Measurements from ENCODE around the gene FRMD3.

The FRMD3 gene

DNA sequence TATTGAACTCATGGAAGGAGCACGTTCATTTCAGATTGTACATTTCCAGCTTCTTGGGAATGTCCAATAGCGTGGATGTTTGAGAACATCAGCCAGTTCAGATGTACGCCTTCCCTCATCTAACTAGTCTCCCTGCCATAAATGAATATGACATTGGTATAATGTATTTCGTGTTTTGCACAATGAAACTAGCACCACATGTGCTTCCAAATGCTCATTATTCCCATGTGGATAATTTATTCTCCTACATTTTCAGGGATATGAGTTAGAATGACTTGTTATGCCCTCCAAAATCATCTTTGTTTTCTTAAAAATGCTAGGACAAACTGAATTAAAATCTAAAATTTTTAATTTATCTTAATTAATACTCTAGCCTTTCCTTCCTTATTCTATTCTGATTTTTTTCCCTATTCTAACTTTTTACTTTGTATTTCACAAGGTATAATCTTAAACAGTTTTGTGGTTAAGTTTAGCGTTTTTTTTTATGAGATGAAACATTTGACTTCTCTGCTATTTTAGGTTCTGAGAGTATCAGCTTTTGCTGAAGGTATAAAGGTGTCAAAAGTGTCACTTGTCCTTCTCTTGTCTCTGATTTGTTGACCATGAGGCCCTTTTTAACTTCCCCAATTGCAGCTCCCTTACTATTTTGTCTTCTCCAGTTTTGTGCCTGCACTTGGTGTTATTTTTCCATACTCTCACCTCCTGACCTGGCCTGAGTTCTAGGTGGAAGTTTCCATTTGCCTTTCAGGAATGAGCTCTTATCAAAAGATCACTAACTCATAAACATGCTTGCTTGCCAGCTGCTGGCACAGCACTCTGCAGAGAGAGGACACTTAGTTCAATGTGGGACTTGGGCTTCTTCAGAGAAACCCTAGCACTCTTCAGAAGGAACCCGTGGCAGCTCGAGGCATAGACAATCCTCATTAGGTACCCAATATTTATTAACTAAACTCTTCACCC, 106.8 kb downstream of the FRMD3 start:
- no peak for DNase-seq

DNA sequence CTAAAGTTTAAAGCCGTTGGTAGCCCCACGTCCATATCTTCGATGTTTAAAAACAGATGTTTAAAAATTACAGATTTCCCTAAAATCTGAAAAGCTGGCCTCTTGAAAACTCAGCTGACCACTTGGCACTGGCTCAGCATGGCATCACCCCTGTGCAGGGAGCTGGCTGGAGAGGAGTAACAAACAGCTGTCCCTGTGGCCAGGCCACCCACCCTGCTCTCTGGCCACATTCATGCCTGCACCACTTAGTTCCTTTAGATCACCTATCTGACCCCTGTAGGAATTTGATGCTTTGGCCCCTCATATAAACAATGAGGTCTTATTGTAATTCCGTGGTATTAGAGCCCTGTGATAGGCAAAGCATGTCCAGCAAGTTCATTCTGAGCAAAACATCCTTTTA, 107.5 kb downstream of the FRMD3 start:
- DNase-seq, result no peak

DNA sequence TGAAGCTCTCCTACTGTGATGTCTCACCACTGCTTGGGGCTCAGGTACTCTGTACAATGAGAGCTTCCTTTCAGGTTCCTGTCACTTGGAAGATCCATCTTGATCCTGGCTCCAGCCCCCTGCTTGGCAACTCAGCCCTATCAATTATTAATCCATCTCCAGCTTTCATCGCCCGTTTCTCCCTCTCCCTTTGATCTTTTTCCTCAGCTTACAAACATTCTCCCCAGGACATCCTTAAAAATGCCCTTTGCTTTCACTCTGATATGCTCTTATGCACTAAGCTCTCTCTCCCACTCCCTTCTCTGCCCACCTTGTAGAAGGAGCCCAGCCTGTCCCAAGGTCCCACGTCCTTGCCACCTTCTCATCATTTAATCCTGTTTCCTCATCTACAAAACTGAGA, 109.0 kb downstream of the FRMD3 start:
- DNase-seq, result no peak

DNA sequence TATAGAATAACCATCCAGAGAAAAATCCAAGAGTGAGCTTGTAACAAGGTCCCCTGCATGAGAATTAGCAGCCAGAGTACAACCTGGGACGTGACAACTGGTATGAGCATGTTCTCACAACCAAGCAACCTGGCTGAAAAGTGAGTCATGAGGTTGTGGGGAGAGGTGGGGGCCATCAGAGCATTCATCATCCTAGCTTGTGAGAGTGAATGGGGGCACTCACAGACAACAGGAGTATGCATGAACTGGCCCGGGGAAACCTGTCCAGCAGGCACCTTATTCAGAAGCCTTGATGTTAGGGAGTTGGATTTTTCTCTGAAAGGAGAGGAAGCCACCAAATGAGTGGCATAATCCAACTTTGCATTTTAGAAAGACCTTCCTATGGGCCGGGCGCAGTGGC, 113.0 kb downstream of the FRMD3 start:
- DNase-seq, result no peak

DNA sequence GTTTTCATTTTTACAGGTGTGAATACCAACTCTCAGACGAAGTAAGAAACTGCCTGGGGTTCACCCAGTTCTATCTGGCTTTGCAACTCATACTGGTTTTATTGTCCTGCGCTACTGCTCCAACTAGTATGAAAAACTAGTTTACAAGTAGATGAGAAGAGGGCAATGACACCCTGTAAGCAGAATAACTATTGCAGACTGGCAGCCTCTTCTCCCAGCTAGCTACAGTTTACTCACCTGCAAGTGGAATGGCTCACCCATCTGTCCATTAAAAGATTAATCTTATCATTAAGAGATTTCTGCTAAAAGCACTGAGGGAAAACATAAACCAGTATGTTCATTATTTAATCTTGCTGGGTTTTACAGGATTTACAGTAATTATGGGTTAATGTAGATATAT, 113.4 kb downstream of the FRMD3 start:
- no peak for DNase-seq

DNA sequence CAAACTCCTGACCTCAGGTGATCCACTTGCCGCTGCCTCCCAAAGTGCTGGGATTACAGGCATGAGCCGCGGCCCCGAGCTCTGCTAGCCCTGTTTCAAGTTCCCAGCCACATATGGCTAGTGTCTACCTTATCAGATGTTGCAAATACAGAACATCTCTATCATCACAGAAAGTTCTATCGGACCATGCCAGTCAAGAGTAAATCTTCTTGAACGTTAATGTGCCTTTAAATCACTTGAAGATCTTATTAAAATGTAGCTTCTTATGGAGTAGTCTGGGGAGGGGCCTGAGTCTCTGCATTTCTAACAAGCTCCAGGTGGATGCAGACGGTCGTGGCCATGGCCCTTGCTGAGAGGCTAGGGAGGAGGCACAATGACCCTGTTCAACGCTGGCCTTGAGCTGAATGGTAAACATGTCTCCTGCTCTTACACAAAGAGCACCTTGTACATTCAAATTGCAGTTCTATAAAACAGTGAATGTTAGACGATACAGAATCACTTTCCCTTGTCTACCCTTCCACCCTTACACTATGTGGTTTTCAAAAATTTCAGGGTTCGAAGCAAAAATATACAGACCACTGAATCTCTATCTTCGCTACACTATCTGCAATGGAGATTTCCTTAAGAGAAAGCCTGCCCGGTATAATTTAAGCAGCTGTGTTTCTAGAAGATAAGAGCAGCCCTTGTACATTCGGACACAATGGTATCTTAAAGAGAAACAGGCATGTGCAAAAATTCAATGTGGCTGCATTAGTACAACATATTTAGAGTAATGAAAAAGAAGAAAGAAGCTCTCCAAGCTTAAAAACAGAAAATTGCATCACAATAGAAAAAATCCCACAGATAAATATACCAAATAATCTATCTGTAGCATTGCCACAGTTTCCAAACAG, 114.1 kb downstream of the FRMD3 start:
- no peak for DNase-seq

DNA sequence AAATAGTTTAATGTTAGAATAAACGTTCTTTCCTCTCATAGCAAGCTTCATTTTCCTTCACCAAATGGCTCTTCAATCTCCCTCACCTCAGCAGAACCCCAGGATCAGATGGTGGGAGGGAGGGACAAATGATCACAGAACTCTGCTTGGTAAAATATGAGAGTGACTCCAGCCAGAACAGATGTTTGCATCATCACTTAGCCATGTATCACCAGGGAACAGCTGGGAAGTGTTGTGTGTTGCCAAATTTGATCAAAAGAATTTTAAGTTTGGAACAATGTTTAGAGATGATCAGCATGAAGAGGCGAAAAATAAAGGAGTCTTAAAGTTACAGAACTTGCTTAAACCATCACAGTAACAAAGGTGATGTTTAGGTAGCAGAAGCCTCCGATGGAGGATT, 115.7 kb downstream of the FRMD3 start:
- DNase-seq, result no peak

DNA sequence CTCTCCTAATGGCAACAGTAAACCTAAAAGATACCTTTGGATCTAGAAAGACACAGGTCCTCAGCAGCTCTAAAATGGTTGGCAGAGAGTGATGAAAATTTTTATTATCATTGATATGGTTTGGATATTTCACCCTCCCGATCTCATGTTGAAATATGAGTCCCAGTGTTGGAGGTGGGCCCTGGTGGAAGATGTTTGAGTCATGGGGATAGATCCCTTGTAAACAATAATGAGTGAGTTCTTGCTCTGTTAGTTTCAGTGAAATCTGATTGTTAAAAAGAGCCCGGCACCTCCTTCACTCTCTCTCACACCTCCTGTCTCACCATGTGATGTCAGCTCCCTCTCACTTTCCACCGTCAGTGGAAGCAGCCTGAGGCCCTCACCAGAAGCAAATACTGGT, 117.7 kb downstream of the FRMD3 start:
- no peak for DNase-seq

DNA sequence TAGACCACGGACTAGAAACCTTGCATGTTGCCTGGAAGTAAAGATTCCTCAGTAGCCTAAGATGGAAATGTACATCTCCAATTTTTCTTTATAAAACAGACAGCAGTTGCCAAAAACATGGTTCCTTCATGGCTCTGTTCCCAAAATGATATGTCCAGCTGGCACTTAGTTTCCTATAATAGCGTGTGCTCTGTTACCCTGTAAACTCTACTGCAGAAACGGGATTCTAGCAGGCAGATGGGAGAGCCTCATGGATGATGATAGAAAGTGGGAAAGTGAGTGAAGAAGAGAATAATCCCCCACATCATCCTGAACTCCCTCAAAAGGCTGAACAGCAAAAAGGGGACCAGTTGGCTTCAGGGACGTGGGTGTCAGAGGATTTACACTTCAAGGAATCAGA, 118.2 kb downstream of the FRMD3 start:
- DNase-seq, result no peak

DNA sequence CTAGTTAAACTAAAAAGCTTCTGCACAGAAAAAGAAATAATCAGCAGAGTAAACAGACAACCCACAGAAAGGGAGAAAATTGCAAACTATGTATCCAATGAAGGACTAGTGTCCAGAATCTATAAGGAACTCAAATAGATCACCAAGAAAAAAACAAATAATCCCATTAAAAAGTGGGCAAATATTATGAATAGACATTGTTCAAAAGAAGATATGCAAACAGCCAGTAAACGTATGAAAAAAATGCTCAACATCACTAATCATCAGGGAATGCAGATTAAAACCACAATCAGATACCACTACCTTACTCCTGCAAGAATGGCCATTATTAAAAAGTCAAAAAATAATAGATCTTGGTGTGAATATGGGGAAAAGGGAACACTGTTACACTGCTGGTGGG, 119.9 kb downstream of the FRMD3 start:
- DNase-seq, result no peak

DNA sequence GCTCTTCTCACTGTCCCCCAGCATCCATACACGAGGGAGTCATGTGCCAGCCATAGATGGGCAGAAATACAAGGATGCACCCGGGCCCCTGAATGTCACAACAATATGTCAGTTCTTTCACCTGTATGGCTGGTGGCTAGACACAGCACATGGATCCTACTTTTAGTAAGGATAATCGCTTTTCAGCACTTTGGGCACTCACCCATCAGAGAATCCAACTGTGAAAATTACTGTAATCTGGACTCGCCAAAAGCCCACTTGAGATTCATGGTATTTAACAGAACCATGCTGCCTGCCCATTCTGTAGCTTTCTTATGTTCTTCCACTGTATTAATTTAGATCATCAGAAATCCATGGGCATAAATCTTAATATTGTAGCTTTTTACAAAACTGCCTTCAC, 124.8 kb downstream of the FRMD3 start:
- DNase-seq, result no peak

DNA sequence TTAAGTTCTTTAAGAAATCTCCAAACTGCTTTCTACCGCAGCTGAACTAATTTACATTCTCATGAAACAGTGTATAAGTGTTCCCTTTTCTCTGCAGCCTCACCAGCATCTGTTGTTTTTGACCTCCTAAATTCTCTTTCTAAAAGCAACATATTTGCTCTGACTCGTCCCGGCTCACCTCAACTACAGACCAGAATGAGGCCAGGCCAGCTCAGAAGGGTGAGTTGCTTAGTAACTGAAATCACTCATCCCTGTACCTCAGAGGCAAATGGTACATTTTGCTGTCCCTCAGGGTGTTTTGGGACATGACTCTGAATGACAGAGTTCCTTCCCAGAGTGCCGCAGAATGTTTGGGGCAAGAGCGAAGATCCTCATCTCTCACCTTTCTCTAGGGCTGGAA, 127.5 kb downstream of the FRMD3 start:
- no peak for DNase-seq

DNA sequence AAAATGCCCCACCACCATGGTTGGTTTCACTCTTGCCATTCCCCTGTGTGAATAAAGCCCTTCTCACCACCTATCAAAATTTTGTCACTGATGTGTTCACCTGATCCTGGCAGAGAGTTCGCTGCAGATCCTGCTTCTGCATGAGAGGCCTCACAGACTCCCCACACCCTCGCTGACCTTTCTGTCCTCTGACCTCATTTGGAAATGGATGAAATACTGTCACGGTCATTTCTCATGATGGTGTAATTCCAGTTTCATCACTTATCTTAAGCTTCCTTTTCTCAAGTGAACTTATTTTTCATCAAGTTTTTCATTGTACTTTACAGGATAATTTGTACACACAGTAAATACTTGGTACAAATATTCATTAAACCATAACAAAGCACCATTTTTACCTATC, 131.3 kb downstream of the FRMD3 start:
- DNase-seq, result no peak

DNA sequence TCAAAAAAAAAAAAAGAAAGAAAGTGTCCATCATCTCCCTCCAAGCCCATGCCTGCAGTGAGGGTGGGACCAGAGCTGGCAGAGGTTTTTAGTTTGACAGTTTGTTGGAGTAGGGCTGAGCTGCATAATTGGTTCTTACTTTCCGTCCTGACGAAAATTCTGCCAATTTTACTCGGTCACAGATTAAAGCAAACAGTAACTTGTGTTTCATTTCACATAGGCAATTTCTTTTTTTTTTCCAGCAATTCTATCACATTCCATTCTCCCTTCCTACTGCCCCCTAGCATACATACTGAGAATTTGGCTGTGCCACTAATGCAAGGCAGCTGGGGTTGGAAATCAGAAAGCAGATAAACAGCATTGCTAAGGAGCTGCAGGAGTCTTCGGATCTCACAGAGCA, 132.4 kb downstream of the FRMD3 start:
- DNase-seq, result no peak

DNA sequence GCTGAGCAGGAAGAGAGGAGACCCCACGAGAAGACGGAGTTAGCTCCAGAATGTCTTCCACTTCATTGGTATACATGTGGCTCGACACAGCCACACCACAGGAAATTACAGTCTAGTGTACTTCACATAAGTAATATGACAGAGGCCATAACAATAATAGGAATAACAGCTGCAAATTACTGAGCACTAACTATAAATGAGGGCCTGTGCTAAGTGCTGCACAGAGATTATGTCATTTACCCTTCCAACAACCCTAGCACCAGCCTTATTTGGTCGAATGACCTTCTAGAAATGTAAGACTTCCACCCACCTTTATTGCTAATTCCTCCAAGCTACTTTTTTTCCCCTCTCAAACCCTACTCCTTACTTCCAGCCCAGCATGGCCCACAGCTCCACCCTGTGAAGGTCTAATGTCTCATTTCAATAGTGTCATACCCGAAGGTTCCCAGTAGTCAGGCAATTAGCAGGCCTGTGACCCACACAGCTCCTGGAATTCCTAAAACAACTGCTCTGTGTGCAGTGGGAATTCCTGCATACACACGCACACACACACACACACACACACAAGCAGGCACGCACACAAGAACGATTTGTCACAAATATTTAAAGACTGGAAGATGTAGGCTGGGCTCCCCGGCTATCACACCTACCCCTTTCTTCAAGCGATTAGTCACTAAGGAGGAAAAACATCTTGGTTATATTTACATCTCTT, 134.5 kb downstream of the FRMD3 start:
- DNase-seq, result no peak

DNA sequence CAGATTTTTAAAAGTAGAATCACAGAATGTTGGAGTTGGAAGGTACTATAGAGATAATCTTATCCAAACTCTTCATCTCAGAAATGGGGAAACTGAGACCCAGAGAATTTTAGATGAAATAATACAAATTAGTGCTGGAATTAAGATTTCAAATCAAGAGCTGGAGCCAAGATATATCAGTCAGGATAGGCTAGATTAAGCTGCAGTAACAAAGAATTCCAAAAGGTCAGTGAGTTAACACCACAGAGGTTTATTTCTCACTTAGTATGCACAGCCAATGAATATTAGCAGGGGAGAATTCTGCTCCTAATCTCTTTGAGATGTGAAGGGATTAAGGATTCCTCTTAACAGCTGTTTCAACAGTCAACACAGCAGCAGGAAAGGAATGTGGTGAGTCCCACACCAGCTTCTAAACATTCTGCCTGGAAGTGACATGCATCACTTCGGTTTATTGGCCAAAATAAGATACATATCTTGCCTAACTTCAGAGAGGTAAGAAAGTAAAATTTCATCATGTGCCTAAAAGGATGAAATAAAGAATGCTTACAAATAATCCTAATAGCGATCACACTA, 136.8 kb downstream of the FRMD3 start:
- DNase-seq, result no peak

DNA sequence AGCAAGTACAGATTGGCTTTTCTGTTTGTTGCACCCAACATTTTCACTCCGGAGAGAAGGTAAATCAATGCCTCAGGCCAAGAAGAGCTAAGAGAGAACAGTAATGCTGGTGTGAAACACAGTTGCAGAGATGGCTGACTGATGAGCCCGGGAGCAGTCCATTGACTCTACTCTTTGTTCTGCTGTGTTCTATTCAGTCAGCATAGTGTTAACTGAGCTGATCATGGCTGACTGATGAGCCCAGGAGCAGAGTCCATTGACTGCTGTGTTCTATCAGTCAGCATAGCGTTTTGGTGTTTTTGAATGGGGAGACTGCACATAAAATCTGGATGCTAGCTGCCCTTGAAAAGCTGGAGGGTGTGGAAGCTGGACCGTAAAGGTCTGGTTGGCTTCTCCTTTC, 141.4 kb downstream of the FRMD3 start:
- no peak for DNase-seq

DNA sequence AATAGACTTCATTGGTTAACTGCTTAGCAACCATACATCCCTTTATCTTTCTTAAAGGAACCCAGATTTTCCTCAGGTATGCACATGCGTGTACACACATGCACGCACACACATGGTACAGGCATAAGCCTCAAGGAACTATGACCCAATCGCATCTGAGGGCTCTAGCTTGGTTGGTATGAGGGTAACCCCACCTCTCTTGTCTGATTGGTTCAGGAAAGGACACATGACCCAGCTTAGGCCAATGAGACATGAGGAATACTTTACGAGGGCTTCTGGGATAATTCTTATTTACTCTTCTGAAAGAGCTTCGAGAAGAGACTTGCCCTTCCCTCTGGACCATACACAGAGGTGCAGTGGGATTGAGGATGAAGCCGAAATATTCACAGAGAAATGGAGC, 141.9 kb downstream of the FRMD3 start:
- DNase-seq, result no peak

DNA sequence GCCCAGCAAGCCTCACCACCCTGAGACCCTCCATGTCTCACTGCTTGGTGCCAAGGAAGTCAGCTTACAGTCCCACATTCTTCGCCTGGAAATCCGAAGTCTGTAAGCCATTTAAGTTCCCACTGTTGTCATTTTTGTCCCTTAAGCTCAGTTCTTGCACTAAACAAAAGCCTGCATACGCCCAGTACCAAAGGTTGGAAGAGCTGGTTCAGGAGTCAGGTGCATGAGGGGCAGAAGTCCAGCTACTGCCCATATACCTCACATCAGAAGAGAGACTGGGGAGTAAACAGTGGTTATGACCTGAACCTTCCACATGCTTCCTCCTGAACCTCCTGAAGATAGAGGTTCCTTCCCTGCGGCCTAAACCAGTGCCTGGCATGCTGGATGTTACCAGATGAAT, 146.0 kb downstream of the FRMD3 start:
- no peak for DNase-seq

DNA sequence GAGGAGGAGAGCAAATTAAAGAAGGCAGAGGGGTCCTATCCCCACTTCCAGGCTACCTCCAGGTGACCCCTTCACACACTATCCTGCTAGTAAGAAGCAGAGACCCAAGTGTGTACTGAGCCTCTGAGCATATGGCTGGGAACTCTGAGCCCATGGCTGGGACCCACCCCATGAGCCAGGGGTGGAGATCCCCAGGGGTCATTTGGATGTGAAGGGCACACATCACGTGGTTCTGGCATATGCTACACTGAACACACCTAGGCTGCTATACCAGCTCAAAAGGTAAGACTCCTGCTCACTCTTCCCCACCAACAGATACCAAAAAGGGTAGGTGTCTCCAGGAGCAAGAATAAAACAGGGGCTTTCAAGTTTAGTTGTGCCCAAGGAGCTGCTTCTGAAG, 149.9 kb downstream of the FRMD3 start:
- no peak for DNase-seq

DNA sequence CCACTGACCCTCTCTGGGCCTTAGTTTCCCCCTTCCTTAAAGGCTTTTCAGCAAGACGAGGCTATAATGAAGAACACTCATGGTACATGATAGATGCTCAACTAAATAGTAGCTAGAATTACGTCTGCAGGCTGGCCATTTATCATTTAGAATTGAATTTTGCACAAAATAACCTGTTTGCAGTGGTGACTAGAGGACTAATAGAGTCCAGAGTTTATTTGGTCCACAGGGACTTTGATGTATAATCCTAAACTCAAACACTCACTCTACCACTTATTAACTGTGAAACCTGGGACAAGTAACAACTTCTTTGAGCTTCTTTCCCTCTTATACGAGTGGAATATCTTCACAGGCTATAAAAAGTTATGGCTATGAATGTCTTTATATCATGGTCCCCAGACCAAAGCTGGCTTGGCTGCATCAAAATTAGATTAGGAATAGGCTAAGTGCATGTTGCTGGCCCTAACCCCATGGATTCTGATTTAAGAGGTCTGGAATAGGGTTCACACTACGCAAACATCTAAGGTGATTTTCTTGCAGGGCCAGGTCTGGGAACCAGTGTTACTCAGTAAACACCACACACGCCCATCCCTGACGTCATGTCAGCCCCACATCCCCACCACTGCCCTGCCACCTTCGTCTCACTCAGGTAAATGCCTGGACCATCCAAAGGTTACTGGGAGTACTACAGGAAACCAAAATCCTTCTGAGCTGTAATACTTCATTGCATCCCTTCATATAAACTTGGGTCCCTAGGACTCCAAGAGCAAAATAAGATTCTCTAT, 150.6 kb downstream of the FRMD3 start:
- no peak for DNase-seq

DNA sequence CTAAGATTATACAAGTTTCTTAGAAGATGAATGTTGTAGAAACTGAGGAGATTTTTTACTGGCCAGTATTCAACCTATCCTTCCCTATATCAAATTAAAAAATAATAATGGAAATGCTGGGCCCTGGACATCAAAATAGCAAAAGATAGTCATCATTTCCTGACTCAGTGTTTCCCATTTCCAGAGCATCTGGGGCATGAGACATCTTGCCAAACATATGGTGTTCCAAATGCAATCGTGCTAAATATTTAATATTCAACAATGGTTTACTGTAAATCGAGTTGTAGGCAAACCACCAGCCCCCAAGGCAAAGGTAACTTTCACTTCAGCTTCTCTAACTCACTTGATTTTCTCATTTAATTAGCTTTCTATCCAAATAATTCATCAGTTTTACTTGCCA, 152.9 kb downstream of the FRMD3 start:
- DNase-seq, result no peak

Data from activated CD4-positive, alpha-beta T cell treated with anti-CD3 and anti-CD28 coated beads, Interleukin-2, amount 50 U/mL, for 4 hours (primary cell).